Coronary artery (tissue), 2 donors: Measurements from ENCODE around the gene SEMA6A.

Experiments used
- DNase-seq: peaks from one replicate; pipeline ENCODE4 v3.0.0-alpha.2; 2017; ENCODE audit warnings: low spot score
- H3K27ac ChIP-seq, 2 donors: fragments of 200-600 bp; sonication (generic); one replicate each; pipeline ENCODE4 v1.5.1; 2016 to 2019
- H3K4me3 ChIP-seq: fragments of 200-600 bp; sonication (generic); 2 replicates; pipeline ENCODE4 v1.5.1; 2016; ENCODE audit warnings: mild to moderate bottlenecking, moderate library complexity
- TF ChIP-seq, protein P1 (sequence below): fragments of 200-600 bp; sonication (generic); IDR thresholded peaks from one replicate; pipeline ENCODE4 v1.5.1; 2019; ENCODE audit warnings: antibody characterized with exemption

The SEMA6A gene

DNA sequence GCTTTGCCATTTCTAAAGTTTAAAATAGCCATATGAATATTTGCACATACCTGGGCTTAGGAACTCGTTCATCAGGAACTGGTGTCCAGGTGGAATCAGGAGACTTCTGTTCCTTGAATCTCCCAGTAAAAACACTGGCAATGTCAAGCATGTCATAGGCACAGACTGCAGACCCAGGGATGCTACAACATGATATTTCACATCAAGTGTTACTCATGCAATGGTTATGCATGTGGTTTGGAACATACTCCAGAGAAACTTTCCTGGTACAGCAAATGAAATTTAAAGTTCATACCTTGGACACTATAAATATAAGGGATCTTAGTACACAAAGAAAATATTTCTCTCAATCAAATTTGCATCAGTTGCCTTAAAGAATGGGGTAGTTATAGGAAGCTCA lies 92.2 kb downstream of the SEMA6A start:
- TF ChIP-seq, protein P1, sequence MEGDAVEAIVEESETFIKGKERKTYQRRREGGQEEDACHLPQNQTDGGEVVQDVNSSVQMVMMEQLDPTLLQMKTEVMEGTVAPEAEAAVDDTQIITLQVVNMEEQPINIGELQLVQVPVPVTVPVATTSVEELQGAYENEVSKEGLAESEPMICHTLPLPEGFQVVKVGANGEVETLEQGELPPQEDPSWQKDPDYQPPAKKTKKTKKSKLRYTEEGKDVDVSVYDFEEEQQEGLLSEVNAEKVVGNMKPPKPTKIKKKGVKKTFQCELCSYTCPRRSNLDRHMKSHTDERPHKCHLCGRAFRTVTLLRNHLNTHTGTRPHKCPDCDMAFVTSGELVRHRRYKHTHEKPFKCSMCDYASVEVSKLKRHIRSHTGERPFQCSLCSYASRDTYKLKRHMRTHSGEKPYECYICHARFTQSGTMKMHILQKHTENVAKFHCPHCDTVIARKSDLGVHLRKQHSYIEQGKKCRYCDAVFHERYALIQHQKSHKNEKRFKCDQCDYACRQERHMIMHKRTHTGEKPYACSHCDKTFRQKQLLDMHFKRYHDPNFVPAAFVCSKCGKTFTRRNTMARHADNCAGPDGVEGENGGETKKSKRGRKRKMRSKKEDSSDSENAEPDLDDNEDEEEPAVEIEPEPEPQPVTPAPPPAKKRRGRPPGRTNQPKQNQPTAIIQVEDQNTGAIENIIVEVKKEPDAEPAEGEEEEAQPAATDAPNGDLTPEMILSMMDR = no peak
- no peak for DNase-seq
- no peak overlapping the region for H3K4me3 ChIP-seq
- no peak overlapping the region for H3K27ac ChIP-seq

DNA sequence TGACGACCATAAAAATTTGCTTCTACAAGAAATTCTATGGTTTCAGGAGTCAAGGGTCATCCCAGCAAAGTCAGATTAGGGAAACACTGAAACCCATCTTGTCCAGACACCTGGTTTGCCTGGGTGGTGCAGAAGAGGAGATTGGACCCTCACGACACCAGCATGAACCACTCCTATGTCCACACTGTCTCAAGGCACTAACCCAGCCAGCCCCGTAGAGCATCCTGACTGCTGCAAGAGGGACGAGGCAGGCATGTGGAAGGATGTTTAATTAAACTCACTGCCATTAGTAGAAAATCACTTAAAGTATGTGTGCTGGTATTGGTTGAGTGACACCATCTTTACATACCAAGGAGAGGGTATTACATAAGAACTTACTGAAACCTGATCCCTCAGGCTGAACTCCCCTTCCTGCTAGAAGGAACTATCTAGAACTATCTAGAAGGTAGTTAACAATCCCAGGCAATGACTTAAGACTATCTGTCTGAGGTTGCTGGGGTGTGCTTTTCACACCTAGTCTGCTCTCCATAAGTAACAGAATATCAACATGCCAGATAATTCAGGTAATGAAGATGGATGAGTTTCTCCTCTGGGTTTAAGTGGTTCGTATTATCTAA lies 93.6 kb downstream of the SEMA6A start:
- DNase-seq = no peak
- Histone ChIP-seq H3K4me3 (no peak overlapping the region), H3K27ac (no peak overlapping the region)
- TF ChIP-seq, protein P1 = no peak

DNA sequence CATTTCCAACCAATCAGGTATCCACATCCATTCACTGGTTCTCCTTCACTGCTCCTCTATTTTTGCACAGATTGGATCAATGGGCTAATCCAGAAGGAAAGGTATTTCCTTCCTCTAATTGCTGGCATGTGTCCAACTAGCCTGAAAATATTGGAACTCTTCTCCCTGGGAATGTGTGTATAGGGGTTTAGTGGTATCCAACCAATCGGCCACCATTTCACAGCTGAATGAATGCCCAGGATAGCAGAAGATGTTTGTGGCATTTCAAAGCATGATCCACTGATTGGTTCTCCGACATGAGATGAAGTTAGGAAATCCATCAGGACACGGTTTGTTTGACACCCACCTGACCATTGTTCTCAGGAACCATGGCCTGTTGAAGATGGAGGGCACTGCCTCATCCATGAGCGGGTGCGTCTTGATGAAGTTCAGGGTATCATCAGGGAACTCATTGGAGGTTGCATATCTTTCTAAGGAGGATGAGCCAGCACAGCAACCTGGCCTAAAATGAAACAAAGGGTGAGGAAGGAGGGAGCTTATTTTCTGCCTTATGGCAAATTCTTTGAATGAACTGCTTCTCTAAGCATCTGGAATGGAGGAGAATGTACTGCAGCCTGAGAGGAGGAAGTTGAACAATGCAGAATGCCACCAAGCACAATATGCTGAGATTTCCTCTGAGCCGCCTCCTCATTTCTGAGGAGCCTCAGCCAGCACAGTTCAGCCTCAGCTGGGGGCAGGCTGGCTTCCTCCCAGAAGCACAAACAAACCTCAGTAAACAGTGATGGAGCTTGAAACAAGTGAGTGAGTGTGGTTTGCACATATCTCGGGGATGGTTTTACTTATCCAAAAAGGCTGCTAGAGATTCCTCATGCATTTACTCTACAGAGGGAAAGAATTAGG lies 94.6 kb downstream of the SEMA6A start:
- TF ChIP-seq, protein P1 = no peak
- H3K27ac ChIP-seq = no peak overlapping the region
- no peak for DNase-seq
- H3K4me3 ChIP-seq = no peak overlapping the region

DNA sequence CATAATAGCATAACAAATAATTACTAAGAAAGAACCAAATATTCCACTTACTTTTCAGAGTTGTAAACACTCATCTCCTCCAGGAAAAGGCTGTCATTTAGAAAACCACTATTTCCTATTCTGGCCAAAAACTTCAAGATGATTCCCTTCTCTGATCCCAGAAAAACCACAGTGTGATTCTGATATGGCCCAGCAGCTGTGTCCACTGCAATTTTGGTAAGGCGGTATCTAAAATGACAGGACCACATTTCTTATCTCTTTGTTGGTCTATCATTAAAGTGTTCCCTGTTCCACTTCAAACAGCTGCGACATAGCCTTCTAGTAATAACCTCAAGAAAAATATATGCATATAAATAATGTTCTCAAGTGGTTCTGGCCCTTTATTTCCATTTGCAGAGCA lies 96.1 kb downstream of the SEMA6A start:
- no peak for DNase-seq
- TF ChIP-seq, protein P1 = no peak
- Histone ChIP-seq H3K4me3 (no peak overlapping the region), H3K27ac (no peak overlapping the region)

DNA sequence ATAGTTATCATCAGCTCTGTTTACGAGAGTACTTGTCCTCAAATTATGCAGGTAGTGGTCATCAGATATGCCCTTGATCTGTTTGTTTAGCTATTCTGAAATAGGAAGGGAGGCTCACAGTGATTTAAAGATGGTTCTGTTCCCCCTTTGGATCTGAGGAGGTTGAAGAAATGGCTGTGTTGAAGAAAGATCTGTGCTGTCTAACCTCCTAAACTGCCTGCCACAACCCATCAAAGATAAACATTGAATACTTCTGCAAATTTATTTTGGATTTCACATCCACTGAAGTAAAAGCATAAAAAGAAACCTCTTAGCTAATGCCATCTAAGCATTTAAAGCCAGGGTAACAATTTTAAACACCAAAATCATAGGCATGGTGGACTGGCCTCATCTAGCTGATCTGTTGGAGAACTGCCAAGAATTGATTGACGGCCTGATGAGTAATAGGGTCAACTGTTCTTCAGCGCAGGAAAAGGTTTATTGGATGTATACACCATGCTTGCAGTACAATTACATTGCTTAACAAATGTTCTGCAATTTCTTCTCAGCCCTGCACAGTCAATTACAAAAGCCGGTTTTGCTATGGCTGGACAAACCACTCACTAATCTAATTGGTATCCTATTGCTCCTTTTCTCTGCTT lies 97.6 kb downstream of the SEMA6A start:
- DNase-seq = no peak
- no peak overlapping the region for H3K4me3 ChIP-seq
- no peak overlapping the region for H3K27ac ChIP-seq
- TF ChIP-seq, protein P1 = no peak

DNA sequence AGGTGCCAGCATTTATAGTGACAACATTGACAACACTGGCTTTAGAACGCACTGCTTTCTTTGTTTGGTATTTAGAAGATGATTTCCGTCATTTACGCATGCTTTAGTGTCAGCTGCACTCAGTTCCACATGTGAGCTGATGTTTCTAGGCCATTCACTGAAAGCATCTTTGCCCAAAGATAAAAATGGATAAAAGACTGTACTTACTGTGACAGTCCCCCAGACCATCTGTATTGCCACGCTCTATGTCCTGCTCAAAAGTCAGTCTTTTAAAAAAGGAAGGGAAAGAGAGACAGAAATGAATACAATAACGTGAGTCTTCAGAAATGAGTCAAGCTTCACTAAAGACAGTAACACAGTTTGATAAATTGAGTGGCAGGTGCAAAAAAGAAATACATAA lies 99.3 kb downstream of the SEMA6A start:
- H3K4me3 ChIP-seq = no peak overlapping the region
- H3K27ac ChIP-seq = no peak overlapping the region
- TF ChIP-seq, protein P1 = no peak
- DNase-seq = no peak
